ENCODE results near the gene QKI. TPM values are rescaled to one million over a fixed set of nuclear protein-coding genes. Genes with fewer than 3 reads are reported as not detected.

The QKI gene
- total RNA-seq, 1 experiment from 2014 or later = 176 TPM

DNA sequence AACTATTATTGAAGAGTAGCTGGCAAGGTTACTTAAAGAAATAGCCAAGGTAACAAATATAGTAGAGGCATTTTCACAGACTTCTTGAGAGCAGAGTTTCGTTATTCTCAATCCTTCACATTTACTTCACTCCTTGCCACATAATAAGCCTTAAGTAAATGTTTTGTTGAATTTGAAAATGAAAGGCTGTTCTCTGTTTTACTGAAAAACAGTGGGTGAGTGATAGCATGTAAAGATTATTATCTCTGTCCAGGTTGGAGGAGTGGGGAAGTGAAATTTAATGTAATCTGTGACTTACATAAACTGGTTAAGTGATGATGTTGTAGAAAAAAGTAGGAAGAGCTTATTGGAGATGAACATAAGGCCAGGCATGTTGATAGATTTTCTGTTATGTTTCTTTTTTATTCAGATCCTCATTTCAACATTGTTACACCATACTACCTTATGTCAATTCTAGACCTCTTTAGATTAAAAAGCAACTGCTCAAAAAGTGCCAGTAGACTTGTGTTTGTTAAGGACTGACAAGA, 55.0 kb downstream of the QKI start:
- Histone ChIP-seq H2BK120ac (ENCODE audit: low read depth, low read length, poor library complexity, severe bottlenecking) (no peak overlapping the region), H3K23me2 (ENCODE audit: insufficient read length, low read depth, low read length, poor library complexity, severe bottlenecking) (no peaks in the 10 kb centered on the region), H3K9me3 (ENCODE audit: control insufficient read depth, low read depth, low read length) (no peaks in the 10 kb centered on the region), H3T11ph (ENCODE audit: low read length) (no peak overlapping the region), H3K9ac (ENCODE audit: extremely low read depth, insufficient read length, low read length) (no peak overlapping the region), H3K14ac (ENCODE audit: insufficient read depth, low read length) (no peak overlapping the region), H3K4me1 (ENCODE audit: insufficient read depth, low read length) (no peaks in the 10 kb centered on the region), H3K27me3 (ENCODE audit: insufficient read depth, low read length) (no peaks in the 10 kb centered on the region), H3K56ac (ENCODE audit: insufficient read length, low read depth, low read length) (no peak overlapping the region), H2BK12ac (ENCODE audit: insufficient read length, low read depth, low read length) (no peak overlapping the region), H4K8ac (replicated peaks; ENCODE audit: insufficient read length, low read depth, low read length) (no peak overlapping the region), H4K5ac (ENCODE audit: insufficient read length, low read depth, low read length) (no peak overlapping the region), H3K79me1 (ENCODE audit: insufficient read depth, low read depth, low read length, poor library complexity, severe bottlenecking) (no peaks in the 10 kb centered on the region), H3K23ac (ENCODE audit: insufficient read length, low read depth, low read length) (no peak overlapping the region), H3K4me2 (ENCODE audit: insufficient read depth, insufficient read length, low read length) (no peak overlapping the region), H2BK5ac (ENCODE audit: insufficient read length, low read length) (no peak overlapping the region), H3K27ac (ENCODE audit: insufficient read length, low read depth, low read length) (no peak overlapping the region), H2BK15ac (ENCODE audit: low read depth, low read length) (no peak overlapping the region), H3K18ac (ENCODE audit: insufficient read length, low read depth, low read length) (no peak overlapping the region), H4K91ac (ENCODE audit: insufficient read length, low read depth, low read length) (no peak overlapping the region), H2BK20ac (ENCODE audit: low read depth, low read length, poor library complexity, severe bottlenecking) (no peak overlapping the region), H4K20me1 (ENCODE audit: control insufficient read depth, insufficient read depth, insufficient read length) (no peaks in the 10 kb centered on the region), H2AK5ac (ENCODE audit: insufficient read length, low read length) (no peak overlapping the region), H3K4ac (ENCODE audit: low read depth, low read length) (no peak overlapping the region), H3K79me2 (ENCODE audit: insufficient read depth, low read length) (peaks cover 5% of the 10 kb centered on the region; the same call in 1 of the 2 replicates), H2AFZ (ENCODE audit: low read length) (no peak overlapping the region)
- DNase-seq = no peak
- TF ChIP-seq, protein P1, sequence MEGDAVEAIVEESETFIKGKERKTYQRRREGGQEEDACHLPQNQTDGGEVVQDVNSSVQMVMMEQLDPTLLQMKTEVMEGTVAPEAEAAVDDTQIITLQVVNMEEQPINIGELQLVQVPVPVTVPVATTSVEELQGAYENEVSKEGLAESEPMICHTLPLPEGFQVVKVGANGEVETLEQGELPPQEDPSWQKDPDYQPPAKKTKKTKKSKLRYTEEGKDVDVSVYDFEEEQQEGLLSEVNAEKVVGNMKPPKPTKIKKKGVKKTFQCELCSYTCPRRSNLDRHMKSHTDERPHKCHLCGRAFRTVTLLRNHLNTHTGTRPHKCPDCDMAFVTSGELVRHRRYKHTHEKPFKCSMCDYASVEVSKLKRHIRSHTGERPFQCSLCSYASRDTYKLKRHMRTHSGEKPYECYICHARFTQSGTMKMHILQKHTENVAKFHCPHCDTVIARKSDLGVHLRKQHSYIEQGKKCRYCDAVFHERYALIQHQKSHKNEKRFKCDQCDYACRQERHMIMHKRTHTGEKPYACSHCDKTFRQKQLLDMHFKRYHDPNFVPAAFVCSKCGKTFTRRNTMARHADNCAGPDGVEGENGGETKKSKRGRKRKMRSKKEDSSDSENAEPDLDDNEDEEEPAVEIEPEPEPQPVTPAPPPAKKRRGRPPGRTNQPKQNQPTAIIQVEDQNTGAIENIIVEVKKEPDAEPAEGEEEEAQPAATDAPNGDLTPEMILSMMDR (conservative IDR thresholded peaks at IDR 0.05) = no peak
- WGBS (ENCODE audit: extremely low coverage, insufficient read length, low lambda C conversion rate) = no CpG with 5 or more reads among the region's 1 CpG
- Mint-ChIP-seq H3K36me3 (ENCODE audit: insufficient read depth in 1 of 3, low read depth in 3 of 3) (peaks cover 38 to 56% (median 42%) of the 10 kb centered on the region in 3 experiments), H3K4me3 (no peak overlapping the region), H3K9me3 (peaks cover 20% of the 10 kb centered on the region in 2 experiments), H3K27me3 (ENCODE audit: low read depth) (no peaks in the 10 kb centered on the region), H3K4me1 (peaks cover 2 to 15% of the 10 kb centered on the region in 2 experiments; a peak in 2 of 4 replicates), H3K27ac (no peak overlapping the region)
